GDM1 (cell line): ENCODE measurements around the gene PITPNC1.
"Not testable (repeated sequence)": the region's sequence is repeated elsewhere in the genome, so short reads cannot be mapped to it uniquely, and the experiment has no call there.

ENCODE experiments used
- DNase-seq: peaks from one replicate; lab custom pipeline; 2025; lab: John Stamatoyannopoulos, UW

PITPNC1 gene

GRCh38 chr17:67689534-67690177 lies 312.6 kb downstream of the PITPNC1 start:
- peak; percentile 4 for DNase-seq

- DNase-seq: no peak
Observed at GRCh38 chr17:67693811-67694210, 316.7 kb downstream of the PITPNC1 start.

GRCh38 chr17:67696347-67696746 lies 319.3 kb downstream of the PITPNC1 start:
- DNase-seq: no peak

- DNase-seq: no peak
Observed at GRCh38 chr17:67696853-67697498, 319.9 kb downstream of the PITPNC1 start.

GRCh38 chr17:67700037-67700724 lies 323.1 kb downstream of the PITPNC1 start:
- DNase-seq: no peak

GRCh38 chr17:67700725-67701119 lies 323.6 kb downstream of the PITPNC1 start:
- no peak for DNase-seq

GRCh38 chr17:67702861-67703260 lies 325.8 kb downstream of the PITPNC1 start:
- not testable (repeated sequence) for DNase-seq

GRCh38 chr17:67707442-67707841 lies 330.4 kb downstream of the PITPNC1 start:
- DNase-seq: no peak

GRCh38 chr17:67708378-67708777 lies 331.3 kb downstream of the PITPNC1 start:
- no peak for DNase-seq

- no peak for DNase-seq
Observed at GRCh38 chr17:67711916-67712315, 334.8 kb downstream of the PITPNC1 start.

- no peak for DNase-seq
Observed at GRCh38 chr17:67712375-67712774, 335.3 kb downstream of the PITPNC1 start.

- DNase-seq: no peak
Observed at GRCh38 chr17:67713169-67713568, 336.1 kb downstream of the PITPNC1 start.

- no peak for DNase-seq
Observed at GRCh38 chr17:67716405-67716798, 339.3 kb downstream of the PITPNC1 start.

GRCh38 chr17:67717192-67717623 lies 340.1 kb downstream of the PITPNC1 start:
- no peak for DNase-seq

GRCh38 chr17:67717624-67718324 lies 340.7 kb downstream of the PITPNC1 start, which contains the start of gene NOL11:
TSS of gene NOL11 (plus strand) at chr17:67717936. CDS start at chr17:67717948, 12 bp downstream.
- peak; percentile 98 for DNase-seq

- no peak for DNase-seq
Observed at GRCh38 chr17:67718325-67718941, 341.4 kb downstream of the PITPNC1 start.

GRCh38 chr17:67725373-67725791 lies 348.3 kb downstream of the PITPNC1 start:
- DNase-seq: no peak

- no peak for DNase-seq
Observed at GRCh38 chr17:67725807-67726206, 348.7 kb downstream of the PITPNC1 start.

GRCh38 chr17:67727152-67728039 lies 350.3 kb downstream of the PITPNC1 start:
- not testable (repeated sequence) for DNase-seq

GRCh38 chr17:67729903-67730302 lies 352.8 kb downstream of the PITPNC1 start:
- DNase-seq: no peak

- DNase-seq: no peak
Observed at GRCh38 chr17:67730731-67731130, 353.6 kb downstream of the PITPNC1 start.
